ENCODE results near the gene NEU1.
"Not testable (repeated sequence)": the region's sequence is repeated elsewhere in the genome, so short reads cannot be mapped to it uniquely, and the experiment has no call there.

NEU1 gene

DNA sequence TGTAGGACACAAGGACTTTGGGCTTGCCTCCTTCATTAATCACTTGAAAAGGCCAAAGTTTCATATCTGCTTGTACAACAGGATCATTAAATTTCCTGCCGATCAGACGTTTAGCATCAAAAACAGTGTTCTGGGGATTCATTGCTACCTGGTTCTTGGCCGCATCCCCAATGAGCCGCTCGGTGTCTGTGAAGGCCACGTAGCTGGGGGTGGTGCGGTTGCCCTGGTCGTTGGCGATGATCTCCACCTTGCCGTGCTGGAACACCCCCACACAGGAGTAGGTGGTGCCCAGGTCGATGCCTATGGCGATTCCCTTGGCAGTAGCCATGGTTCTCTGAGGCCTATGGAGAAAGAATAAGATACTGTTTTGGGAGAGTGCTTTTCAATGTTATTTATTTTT is 51.0 kb downstream of the NEU1 start:
- Mint-ChIP-seq H3K36me3 (peaks cover 39% of the 10 kb centered on the region), H3K4me1 (peaks cover 46% of the 10 kb centered on the region), H3K9me3 (no peaks in the 10 kb centered on the region), H3K27ac (peak overlapping the region; percentile 98), H3K4me3 (peak overlapping the region; percentile 93)
- DNase-seq (ENCODE audit: low spot score in 2 of 2), result no peak
- ATAC-seq, result no peak

- not testable (repeated sequence) for H3K4me3 Mint-ChIP-seq; H3K9me3 Mint-ChIP-seq; DNase-seq (ENCODE audit: low spot score in 2 of 2); ATAC-seq
- peaks cover 51% of the 10 kb centered on the region for H3K36me3 Mint-ChIP-seq
- H3K27ac Mint-ChIP-seq, result peak overlapping the region; percentile 29
- peaks cover 39% of the 10 kb centered on the region for H3K4me1 Mint-ChIP-seq
These were observed 54.0 kb downstream of the NEU1 start for GRCh38 chr6:31808599-31808998.
